ENCODE measurements around the gene CDC14B. TPM values are rescaled to one million over a fixed set of nuclear protein-coding genes. Genes with fewer than 3 reads are reported as not detected.

The CDC14B gene
- total RNA-seq, 1 experiment from 2014 or later, result 28.4 TPM

GRCh38 chr9:96514108-96514799 is 105.4 kb downstream of the CDC14B start:
- Histone ChIP-seq H3T11ph (ENCODE audit: low read length) (no peak overlapping the region), H4K8ac (replicated peaks; ENCODE audit: insufficient read length, low read depth, low read length) (no peak overlapping the region), H3K56ac (ENCODE audit: insufficient read length, low read depth, low read length) (no peak overlapping the region), H2BK15ac (ENCODE audit: low read depth, low read length) (no peak overlapping the region), H3K23me2 (ENCODE audit: insufficient read length, low read depth, low read length, poor library complexity, severe bottlenecking) (no peaks in the 10 kb centered on the region), H2BK120ac (ENCODE audit: low read depth, low read length, poor library complexity, severe bottlenecking) (no peak overlapping the region), H3K79me2 (ENCODE audit: insufficient read depth, low read length) (no peaks in the 10 kb centered on the region), H3K18ac (ENCODE audit: insufficient read length, low read depth, low read length) (no peak overlapping the region), H4K91ac (ENCODE audit: insufficient read length, low read depth, low read length) (no peak overlapping the region), H4K20me1 (ENCODE audit: control insufficient read depth, insufficient read depth, insufficient read length) (no peaks in the 10 kb centered on the region), H2BK5ac (ENCODE audit: insufficient read length, low read length) (no peak overlapping the region), H3K4me1 (ENCODE audit: insufficient read depth, low read length) (no peaks in the 10 kb centered on the region), H3K4ac (ENCODE audit: low read depth, low read length) (no peak overlapping the region), H3K14ac (ENCODE audit: insufficient read depth, low read length) (no peak overlapping the region), H2AFZ (ENCODE audit: low read length) (no peak overlapping the region), H3K79me1 (ENCODE audit: insufficient read depth, low read depth, low read length, poor library complexity, severe bottlenecking) (no peaks in the 10 kb centered on the region), H4K5ac (ENCODE audit: insufficient read length, low read depth, low read length) (no peak overlapping the region), H3K9me3 (ENCODE audit: control insufficient read depth, low read depth, low read length) (no peaks in the 10 kb centered on the region), H2BK20ac (ENCODE audit: low read depth, low read length, poor library complexity, severe bottlenecking) (no peak overlapping the region), H3K27ac (ENCODE audit: insufficient read length, low read depth, low read length) (no peak overlapping the region), H3K4me2 (ENCODE audit: insufficient read depth, insufficient read length, low read length) (no peak overlapping the region), H3K27me3 (ENCODE audit: insufficient read depth, low read length) (no peaks in the 10 kb centered on the region), H2AK5ac (ENCODE audit: insufficient read length, low read length) (no peak overlapping the region), H3K9ac (ENCODE audit: extremely low read depth, insufficient read length, low read length) (no peak overlapping the region), H2BK12ac (ENCODE audit: insufficient read length, low read depth, low read length) (no peak overlapping the region), H3K23ac (ENCODE audit: insufficient read length, low read depth, low read length) (no peak overlapping the region)
- Mint-ChIP-seq H3K4me1 (peaks cover 9 to 10% of the 10 kb centered on the region in 2 experiments), H3K9me3 (no peaks in the 10 kb centered on the region), H3K36me3 (ENCODE audit: insufficient read depth in 1 of 3, low read depth in 3 of 3) (peaks cover 4 to 27% (median 13%) of the 10 kb centered on the region in 3 experiments; a peak in 6 of 7 replicates), H3K27ac (no peak overlapping the region), H3K4me3 (no peak overlapping the region), H3K27me3 (ENCODE audit: low read depth) (no peaks in the 10 kb centered on the region)
- no peak for TF ChIP-seq CTCF (conservative IDR thresholded peaks at IDR 0.05)
- no CpG with 5 or more reads among the region's 9 CpGs for WGBS (ENCODE audit: extremely low coverage, insufficient read length, low lambda C conversion rate)
- no peak for DNase-seq
